Thoracic aorta (tissue), 2 donors: ENCODE measurements around the gene NME7. TPM values are rescaled to one million over a fixed set of nuclear protein-coding genes. Genes with fewer than 3 reads are reported as not detected.

Experiments
- ATAC-seq: fragments of 150-250 bp; one replicate; pipeline ENCODE4 v1.8.0; 2017; ENCODE audit warnings: low read depth; ENCODE audit not compliant: insufficient number of reproducible peaks, low FRiP score
- DNase-seq: peaks from one replicate; pipeline ENCODE4 v3.0.0-alpha.2; 2020; ENCODE audit warnings: low spot score
- H3K27ac ChIP-seq, 2 donors: fragments of 200-600 bp; sonication (generic); 1 replicate in 1 of 2; 2 replicates in 1 of 2; pipeline ENCODE4 v1.5.1; 2016; ENCODE audit warnings: mild to moderate bottlenecking in 2 of 2, moderate library complexity in 2 of 2
- H3K27me3 ChIP-seq: fragments of 200-600 bp; sonication (generic); replicated peaks from 2 replicates; pipeline ENCODE4 v1.6.0; 2016; ENCODE audit warnings: mild to moderate bottlenecking; ENCODE audit not compliant: insufficient read depth
- H3K36me3 ChIP-seq: fragments of 200-600 bp; sonication (generic); one replicate; pipeline ENCODE4 v1.5.1; 2016
- H3K4me1 ChIP-seq, 2 donors: fragments of 200-600 bp; sonication (generic); 1 replicate in 1 of 2; 2 replicates in 1 of 2; pipeline versions ENCODE4 v1.5.1 to v1.6.0; 2016; ENCODE audit warnings: low read depth in 2 of 2, mild to moderate bottlenecking in 1 of 2; ENCODE audit not compliant: control insufficient read depth in 1 of 2
- H3K4me3 ChIP-seq: fragments of 200-600 bp; sonication (generic); 2 replicates; pipeline ENCODE4 v1.5.1; 2016; ENCODE audit warnings: mild to moderate bottlenecking
- H3K9me3 ChIP-seq: fragments of 200-600 bp; sonication (generic); 2 replicates; pipeline ENCODE4 v1.5.1; 2016
- total RNA-seq, 2 donors: library from RNA; depleted of rRNA; stranded (reverse); fragments of >200 nt; gene quantifications; one replicate each; pipeline versions ENCODE4 v1.1.0 to v1.2.3, GENCODE V29; 2016
- TF ChIP-seq, protein P1 (sequence below): fragments of 200-600 bp; sonication (generic); IDR thresholded peaks from one replicate; pipeline ENCODE4 v1.5.1; 2019; ENCODE audit warnings: antibody characterized with exemption

NME7 gene
- total RNA-seq, 2 donors from 2014 or later = 18.3 to 20.4 TPM

DNA sequence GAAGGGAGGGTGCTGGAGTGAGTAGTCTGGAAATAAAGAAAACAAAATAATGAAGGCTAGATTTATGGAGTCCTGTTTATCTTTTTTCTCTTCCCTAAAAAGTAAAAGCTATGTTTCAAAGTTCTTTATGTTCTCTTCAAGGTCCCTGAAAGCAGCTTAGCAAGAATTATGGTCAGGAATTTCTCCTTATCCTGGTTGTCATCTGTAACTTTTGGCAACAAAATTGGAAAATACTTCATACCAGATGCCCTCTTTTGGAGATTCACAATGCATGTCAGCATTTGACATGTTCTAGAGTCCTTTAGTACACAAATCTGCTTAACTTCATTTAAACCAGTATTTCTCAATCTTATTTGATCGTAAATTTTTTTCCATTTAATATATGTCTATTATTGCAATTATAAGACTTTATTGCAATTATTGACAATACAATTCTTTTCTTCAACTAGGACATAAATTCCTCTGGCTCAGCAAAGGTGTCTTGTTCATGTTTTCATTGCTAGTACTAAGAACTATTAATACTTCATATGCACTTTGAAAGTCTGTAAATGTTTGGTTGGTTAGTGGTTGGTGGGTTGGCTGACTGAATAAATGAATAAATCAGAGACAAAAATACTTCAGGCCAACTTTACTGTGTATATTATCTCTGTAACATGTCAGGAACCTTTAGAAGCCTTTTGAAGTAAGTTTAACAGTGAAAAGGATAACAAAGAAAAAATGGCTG lies 159.6 kb downstream of the NME7 start:
- ATAC-seq (no peak), DNase-seq (no peak)
- TF ChIP-seq, protein P1, sequence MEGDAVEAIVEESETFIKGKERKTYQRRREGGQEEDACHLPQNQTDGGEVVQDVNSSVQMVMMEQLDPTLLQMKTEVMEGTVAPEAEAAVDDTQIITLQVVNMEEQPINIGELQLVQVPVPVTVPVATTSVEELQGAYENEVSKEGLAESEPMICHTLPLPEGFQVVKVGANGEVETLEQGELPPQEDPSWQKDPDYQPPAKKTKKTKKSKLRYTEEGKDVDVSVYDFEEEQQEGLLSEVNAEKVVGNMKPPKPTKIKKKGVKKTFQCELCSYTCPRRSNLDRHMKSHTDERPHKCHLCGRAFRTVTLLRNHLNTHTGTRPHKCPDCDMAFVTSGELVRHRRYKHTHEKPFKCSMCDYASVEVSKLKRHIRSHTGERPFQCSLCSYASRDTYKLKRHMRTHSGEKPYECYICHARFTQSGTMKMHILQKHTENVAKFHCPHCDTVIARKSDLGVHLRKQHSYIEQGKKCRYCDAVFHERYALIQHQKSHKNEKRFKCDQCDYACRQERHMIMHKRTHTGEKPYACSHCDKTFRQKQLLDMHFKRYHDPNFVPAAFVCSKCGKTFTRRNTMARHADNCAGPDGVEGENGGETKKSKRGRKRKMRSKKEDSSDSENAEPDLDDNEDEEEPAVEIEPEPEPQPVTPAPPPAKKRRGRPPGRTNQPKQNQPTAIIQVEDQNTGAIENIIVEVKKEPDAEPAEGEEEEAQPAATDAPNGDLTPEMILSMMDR = no peak
- H3K27me3 ChIP-seq = no peaks in the 10 kb centered on the region
- no peak overlapping the region for H3K27ac ChIP-seq
- H3K4me1 ChIP-seq = peaks cover 5 to 19% of the 10 kb centered on the region in 2 donors
- no peaks in the 10 kb centered on the region for H3K9me3 ChIP-seq
- H3K36me3 ChIP-seq = no peaks in the 10 kb centered on the region
- no peak overlapping the region for H3K4me3 ChIP-seq

DNA sequence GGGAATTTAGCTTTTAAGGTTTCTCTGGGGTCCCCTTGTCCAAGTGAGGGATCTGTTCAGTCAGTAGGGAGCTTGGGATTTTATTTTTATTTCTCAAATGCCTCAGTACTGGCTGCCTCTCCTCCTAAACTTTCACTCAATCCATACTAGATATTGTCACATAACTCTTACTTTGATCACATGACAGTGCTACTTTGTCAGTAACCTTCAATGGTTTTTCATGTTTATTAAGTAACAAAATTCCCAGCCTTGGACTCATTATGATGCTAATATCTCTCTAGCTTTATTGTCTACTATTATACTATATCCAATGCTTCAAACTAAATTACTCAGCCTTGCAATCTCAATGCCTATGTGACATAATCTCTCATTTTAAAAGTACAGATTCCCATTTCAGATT lies 163.4 kb downstream of the NME7 start:
- Histone ChIP-seq H3K27ac (no peak overlapping the region), H3K4me1 (peaks cover 5 to 19% of the 10 kb centered on the region in 2 donors), H3K4me3 (no peak overlapping the region), H3K9me3 (no peaks in the 10 kb centered on the region), H3K36me3 (no peaks in the 10 kb centered on the region), H3K27me3 (no peaks in the 10 kb centered on the region)
- ATAC-seq = no peak
- TF ChIP-seq, protein P1 = no peak
- no peak for DNase-seq

DNA sequence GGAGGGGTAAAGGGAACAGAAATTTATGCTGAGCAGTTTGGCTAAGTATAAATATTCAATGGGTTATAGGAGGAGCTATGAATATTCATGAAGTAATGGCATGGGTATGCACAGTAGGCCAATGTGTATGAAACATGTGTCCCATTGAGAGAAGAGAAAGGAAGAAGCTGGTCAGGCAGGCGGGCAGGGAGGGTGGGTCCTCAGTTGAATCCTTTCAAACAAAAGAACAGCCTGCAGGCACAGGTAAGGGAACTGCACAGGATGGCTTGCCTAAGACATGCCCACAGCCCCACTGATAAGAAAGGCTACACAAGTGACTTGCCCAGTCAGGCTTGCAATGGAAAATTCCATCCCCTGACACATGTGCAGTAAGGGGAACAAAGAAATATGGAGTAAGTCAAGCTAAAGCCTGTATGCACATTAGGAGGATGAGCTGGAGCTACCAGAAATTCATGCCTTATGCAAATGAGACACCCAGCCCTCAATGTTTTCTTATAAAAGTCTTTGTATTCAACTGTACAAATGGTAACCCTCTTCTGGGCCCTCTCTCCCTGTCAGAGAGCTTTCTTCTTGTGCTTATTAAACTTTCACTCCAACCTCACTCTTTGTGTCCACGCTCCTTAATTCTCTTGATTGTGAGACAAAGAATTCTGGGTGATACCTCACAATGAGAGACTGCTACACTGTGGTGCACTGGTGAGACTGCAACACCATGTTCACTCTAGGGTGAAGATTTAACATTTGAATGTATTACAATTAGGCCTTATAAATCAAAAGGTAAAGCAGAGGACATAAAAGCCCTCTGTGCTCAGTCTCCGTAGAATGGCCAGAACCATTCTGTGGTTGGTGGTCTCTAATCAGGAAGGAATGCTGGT lies 164.6 kb downstream of the NME7 start:
- no peaks in the 10 kb centered on the region for H3K9me3 ChIP-seq
- no peaks in the 10 kb centered on the region for H3K36me3 ChIP-seq
- no peak overlapping the region for H3K4me3 ChIP-seq
- DNase-seq (no peak), ATAC-seq (no peak)
- no peak overlapping the region for H3K27ac ChIP-seq
- TF ChIP-seq, protein P1 = no peak
- no peaks in the 10 kb centered on the region for H3K27me3 ChIP-seq
- H3K4me1 ChIP-seq = peaks cover 3 to 12% of the 10 kb centered on the region in 2 donors

GRCh38 chr1:169201084-169201619 lies 166.4 kb downstream of the NME7 start:
- Histone ChIP-seq H3K4me1 (no peaks in the 10 kb centered on the region), H3K4me3 (no peak overlapping the region), H3K9me3 (no peaks in the 10 kb centered on the region), H3K27me3 (no peaks in the 10 kb centered on the region), H3K27ac (no peak overlapping the region), H3K36me3 (no peaks in the 10 kb centered on the region)
- no peak for DNase-seq
- no peak for ATAC-seq
- TF ChIP-seq, protein P1 = no peak

DNA sequence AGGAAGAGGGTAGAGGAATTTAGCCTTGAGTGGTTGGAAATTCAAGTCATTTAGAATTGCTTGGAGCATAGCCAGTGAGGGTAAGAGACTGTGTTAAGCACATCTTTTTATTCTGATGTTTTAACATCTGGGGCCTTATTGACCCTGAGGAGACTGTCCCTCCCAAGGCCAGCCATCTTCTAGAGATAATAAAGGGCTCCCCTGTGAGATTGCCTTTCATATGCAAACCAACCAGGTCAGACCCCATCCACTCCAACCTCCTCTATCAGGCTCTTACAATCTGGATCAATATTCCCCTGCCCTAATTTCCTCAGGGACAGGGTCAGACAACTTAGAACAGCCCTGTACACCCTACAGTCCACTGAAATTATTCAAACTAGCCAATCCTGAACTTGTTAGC lies 167.3 kb downstream of the NME7 start:
- ATAC-seq (no peak), DNase-seq (no peak)
- TF ChIP-seq, protein P1 = no peak
- Histone ChIP-seq H3K4me1 (no peaks in the 10 kb centered on the region), H3K27me3 (no peaks in the 10 kb centered on the region), H3K9me3 (no peaks in the 10 kb centered on the region), H3K27ac (no peak overlapping the region), H3K4me3 (no peak overlapping the region), H3K36me3 (no peaks in the 10 kb centered on the region)
